Fibroblast of skin of abdomen (primary cell): ENCODE data around the gene CLDND1.

Source experiments
- DNase-seq: peaks from one replicate; pipeline ENCODE4 v3.0.0-alpha.2; 2013

Gene CLDND1

GRCh38 chr3:98513091-98513511, 9.6 kb downstream of the CLDND1 start:
- DNase-seq, result peak; percentile 8

GRCh38 chr3:98512576-98512975, 10.1 kb downstream of the CLDND1 start:
- DNase-seq, result no peak

GRCh38 chr3:98508582-98508981, 14.1 kb downstream of the CLDND1 start:
- no peak for DNase-seq

- DNase-seq, result peak; percentile 28
These were observed 18.2 kb downstream of the CLDND1 start for GRCh38 chr3:98504539-98504938.

- DNase-seq, result no peak
These were observed 20.7 kb downstream of the CLDND1 start for GRCh38 chr3:98501863-98502576.

- DNase-seq, result no peak
These were observed 21.4 kb downstream of the CLDND1 start for GRCh38 chr3:98501270-98501669.

- no peak for DNase-seq
These were observed 22.7 kb downstream of the CLDND1 start for GRCh38 chr3:98500019-98500418.

- no peak for DNase-seq
These were observed 25.3 kb downstream of the CLDND1 start, which contains the start of gene OR5K2 for GRCh38 chr3:98497381-98497780. TSS of gene OR5K2 (plus strand) at chr3:98497681. CDS start at chr3:98497681, 0 bp downstream.

- DNase-seq, result no peak
These were observed 39.1 kb downstream of the CLDND1 start for GRCh38 chr3:98483626-98484025.

- DNase-seq, result no peak
These were observed 39.8 kb downstream of the CLDND1 start for GRCh38 chr3:98482717-98483482.
